ENCODE results near the gene TYK2.
"Not testable (repeated sequence)": the region's sequence is repeated elsewhere in the genome, so short reads cannot be mapped to it uniquely, and the experiment has no call there.

TYK2 gene

GRCh38 chr19:10407096-10407495 lies 26.7 kb upstream of the TYK2 start:
- no peak for DNase-seq

DNA sequence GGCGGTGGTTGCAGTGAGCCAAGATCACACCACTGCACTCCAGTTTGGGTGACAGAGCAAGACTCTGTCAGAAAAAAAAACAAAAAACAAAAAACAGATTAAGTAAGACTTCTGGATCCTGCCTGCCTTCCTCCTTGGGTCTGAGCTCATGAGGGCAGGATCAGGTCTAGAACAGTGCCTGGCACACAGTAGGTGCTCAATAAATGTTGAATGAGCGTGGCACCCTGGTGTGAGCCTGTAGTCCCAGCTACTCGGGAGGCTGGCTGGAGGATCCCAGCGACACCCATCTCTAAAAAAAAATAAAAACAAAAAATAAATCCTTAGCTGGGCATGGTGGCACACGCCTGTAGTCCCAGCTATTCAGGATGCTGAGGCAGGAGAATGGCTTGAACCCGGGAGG lies 25.8 kb upstream of the TYK2 start:
- no peak for DNase-seq

- peak in 1 of 4 experiments; percentile 19 for DNase-seq
Measured at GRCh38 chr19:10404888-10405820, 24.8 kb upstream of the TYK2 start.

DNA sequence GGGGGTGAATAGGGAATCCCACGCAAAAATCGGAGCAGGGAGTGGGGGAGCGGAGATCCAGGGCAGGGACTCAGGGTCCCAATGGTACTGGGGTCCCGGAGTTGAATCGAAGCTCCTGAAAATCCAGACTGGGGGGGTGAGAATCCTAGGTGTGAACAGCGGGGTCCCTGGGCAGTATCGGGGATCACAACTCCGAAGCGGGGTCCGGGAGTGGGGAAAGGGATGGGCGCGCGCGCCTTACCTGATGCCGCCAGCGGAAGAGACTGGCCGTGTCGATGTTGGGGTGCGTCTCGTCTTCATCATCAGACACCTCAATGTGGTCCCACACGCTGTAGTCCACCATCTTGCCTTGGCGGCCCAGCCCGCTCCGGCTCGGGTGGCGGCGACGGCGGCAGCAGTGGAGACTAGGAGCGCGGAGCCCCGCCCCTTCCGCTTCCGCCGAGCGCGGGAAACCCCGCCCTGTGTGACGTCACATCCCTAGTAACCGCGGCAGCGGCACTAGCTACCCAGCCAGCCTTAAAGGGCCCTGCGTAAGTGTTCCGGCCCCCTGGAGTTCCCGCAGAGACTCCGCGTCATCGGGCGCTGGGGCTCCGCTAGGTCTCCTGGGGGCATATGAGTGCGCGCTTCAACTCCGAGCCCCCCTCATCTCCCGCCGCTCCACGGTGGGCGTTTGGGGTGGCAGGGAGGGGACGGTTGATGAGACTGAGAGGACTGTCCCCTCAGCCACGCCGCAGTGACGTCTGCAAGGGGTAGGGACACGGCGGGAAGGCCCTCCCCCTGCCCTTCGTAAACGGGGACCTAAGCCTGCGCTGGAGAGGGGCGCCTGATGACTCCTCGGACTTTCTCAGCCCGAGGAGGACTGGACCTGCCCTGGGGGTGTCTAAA lies 23.0 kb upstream of the TYK2 start, which contains the start of gene CDC37:
Gene CDC37 (minus strand): TSS at position 406 of the 885 bp plus-strand sequence. CDS start 63 bp downstream, at position 343.
- peak; percentile 94 to 96 (median 94) for DNase-seq

DNA sequence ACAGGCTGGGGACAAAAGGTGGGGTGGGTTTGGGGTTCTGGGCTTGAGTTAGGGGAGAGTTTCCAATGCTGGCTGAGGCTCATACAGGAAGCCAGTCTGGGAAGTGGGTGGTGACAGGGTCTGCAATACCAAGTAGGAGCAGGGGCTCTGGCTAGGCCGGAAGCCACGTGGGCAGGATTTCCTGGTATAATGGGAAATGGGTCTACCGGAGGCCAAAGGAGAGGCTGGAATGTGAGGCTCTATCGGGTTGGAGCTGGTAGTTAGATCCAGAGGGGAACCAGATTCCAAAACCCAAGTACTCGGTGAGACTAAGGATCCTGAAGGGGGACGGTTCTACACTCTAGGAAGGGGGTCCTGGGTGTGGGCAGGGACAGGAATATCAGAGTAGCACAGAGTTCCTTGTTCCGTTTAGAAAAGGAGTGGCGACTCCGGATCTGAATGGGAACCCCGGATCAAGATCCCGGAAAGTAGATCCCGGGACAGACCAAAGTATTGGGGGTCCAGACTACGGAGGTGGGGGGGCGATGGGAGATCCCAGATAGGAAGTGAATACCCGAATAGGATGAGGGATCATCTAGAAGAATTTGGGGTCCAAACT lies 22.2 kb upstream of the TYK2 start:
- DNase-seq = no peak

DNA sequence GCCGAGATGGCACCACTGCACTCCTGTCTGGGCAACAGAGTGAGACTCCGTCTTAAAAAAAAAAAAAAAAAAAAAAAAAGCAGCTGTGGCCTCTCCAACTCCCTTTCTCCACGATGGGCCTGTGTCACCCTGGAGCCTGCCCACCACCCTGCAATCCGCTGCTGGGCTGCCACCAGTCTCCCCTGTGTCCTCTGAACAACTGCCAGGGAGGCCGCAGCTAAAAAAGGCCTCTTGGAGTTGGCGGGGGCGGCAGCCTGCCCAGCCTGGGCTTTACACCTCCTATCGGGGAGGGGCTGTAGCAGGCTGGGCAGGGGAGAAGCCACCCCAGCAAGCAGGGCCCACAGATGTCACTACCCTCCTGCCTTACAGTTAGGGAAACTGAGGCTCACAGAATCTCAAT lies 19.5 kb upstream of the TYK2 start:
- DNase-seq = no peak

DNA sequence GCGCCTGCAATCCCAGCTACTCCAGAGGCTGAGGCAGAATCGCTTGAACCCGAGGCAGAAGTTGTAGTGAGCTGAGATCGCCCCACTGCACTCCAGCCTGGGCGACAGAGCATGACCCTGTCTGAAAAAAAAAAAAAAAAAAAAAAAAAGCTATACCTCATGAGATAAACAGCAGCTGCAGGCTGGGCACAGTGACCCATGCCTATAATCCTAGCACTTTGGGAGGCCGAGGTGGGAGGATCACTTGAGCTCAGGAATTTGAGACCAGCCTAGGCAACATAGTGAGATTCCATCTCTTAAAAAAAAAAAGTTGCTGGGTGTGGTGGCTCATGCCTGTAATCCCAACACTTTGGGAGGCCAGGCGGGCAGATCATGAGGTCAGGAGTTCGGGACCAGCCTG lies 19.0 kb upstream of the TYK2 start:
- not testable (repeated sequence) for DNase-seq

GRCh38 chr19:10398819-10399218 lies 18.4 kb upstream of the TYK2 start:
- no peak for DNase-seq

DNA sequence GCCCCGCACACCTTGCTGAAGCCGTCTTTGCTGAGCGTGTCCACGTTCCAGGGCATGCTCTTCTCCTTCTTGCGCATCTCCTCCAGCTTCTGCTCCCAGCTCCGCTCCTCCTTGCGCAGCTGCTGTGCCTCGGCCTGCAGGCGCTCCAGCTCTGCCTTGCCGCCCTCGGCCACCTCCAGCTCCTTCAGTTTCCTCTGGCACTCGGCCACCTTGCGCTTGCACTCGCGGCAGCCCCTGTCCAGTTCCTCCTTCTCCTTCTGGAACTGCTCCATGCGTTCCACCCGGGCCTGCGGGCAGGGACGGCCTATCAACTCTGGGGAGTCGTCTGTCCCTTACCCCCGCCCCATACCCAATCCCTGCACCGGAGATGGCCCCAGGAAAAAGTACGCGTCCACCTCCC lies 15.5 kb upstream of the TYK2 start:
- no peak for DNase-seq

DNA sequence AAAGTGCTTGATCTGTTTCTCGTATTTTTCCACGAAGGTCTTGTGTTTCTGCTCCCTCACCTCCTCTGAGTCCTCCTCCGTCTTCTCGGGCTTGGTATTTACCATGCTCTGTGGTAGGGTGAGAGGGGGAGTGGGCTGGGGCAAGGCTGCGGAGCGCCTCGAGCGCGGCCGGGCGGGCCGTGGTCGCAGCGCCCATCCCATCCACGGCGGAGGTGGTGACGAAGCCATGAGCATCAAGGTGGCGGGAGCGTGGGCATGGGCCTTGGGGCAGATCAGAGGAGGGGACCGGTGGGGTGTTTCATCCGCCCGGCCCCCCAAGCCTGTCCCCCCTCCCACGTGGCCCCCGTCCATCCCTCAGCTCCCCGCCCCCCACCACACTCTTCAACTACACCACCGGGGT lies 15.1 kb upstream of the TYK2 start:
- no peak for DNase-seq

- DNase-seq = no peak
Measured at GRCh38 chr19:10395003-10395402, 14.6 kb upstream of the TYK2 start.

- DNase-seq = no peak
Measured at GRCh38 chr19:10393137-10393536, 12.8 kb upstream of the TYK2 start.

DNA sequence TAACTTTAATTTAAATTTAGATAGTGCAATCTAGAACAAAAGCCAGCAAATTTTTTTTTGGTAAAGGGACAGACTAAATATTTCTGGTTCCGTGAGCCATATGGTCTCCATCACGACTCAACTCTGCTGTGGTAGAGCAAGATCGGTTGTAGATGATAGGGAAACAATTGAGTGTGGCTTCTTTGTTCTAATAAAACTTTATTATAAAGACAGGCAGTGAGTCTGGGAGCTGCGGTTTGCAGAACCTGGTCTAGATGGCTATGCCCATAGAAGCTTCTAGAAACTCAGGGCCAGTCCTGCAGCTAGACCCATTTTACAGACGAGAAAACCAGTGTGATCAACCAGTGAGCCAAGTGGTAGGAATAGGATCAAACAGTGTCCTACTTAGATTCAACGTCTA lies 11.7 kb upstream of the TYK2 start:
- no peak for DNase-seq

GRCh38 chr19:10390652-10391286 lies 10.4 kb upstream of the TYK2 start:
- DNase-seq = peak; percentile 31 to 47 (median 38)

GRCh38 chr19:10389863-10390262 lies 9.5 kb upstream of the TYK2 start:
- peak in 1 of 4 experiments; percentile 15 for DNase-seq

DNA sequence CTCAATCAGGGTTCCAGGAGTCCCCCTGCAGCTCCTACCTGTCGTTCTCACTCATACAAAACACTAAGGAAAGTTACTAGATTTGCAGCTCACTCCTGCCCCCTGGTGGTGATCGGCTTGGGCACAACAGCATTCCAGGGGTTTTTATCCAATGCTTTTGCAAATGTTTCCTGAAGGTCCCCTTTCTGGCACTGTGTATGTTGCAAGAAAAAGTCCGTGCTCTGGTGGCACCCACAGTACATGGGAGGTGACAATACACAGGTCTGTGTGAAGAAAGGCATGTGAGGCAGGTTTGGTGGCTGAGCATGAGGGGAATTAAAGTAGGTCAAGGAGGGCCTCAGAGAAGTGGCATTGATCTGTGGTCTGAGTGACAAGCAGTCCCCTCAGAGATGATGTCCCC lies 8.6 kb upstream of the TYK2 start:
- peak; percentile 57 to 88 (median 72) for DNase-seq

DNA sequence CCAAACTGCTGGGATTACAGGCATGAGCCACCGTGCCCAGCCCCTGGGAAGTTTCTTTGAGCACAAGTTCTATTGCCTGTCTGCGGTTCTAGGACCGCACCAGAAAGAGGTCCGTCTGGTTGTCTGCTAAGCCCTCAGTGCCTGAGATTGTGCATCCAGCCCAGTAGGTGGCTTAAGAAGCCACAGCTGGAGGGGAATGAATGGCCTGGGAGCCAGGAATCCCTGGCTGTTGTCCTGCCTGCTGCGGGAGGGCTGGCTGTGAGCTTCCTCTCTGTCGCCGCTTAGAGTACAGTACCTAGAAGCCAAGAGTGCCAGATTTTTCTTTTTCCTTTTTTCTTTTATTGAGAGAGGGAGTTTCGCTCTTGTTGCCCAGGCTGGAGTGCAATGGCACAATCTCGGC lies 4.2 kb upstream of the TYK2 start:
- DNase-seq = no peak

DNA sequence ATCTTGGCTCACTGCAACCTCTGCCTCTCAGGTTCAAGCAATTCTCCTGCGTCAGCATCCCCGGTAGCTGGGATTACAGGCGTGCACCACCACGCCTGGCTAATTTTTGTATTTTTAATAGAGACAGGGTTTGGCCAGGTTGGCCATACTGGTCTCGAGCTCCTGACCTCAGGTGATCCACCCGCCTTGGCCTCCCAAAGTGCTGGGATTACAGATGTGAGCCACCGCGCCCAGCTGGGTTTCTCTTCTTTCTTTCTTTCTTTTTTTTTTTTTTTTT lies 2.8 kb upstream of the TYK2 start:
- DNase-seq = not testable (repeated sequence)

- no peak for DNase-seq
Measured at GRCh38 chr19:10379880-10380312, 476 bp downstream of the TYK2 start.

DNA sequence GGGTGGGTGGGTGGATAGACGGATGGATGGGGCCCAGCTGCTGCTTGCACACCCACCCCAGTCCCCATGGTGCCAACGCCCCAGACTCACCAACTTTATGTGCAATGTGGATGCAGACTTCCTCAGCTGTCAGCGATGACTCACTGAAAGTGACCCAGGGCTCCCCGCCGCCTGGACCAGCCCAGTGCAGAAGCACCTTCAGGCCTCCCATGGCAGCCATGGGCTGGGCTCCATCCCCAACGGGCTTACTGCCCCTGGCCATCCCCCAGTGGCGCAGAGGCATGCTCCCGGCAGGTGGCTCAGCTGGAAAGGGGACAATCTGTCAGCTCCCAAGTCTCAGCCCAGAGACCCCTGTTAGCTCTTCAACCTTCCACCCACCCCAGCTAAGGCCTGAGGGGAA lies 2.2 kb downstream of the TYK2 start:
- DNase-seq = no peak

GRCh38 chr19:10377140-10377640 lies 3.2 kb downstream of the TYK2 start:
- DNase-seq = not testable (repeated sequence)

- no peak for DNase-seq
Measured at GRCh38 chr19:10374931-10375330, 5.4 kb downstream of the TYK2 start.

- DNase-seq = no peak
Measured at GRCh38 chr19:10372690-10373089, 7.7 kb downstream of the TYK2 start.

All from activated CD4-positive, CD25-positive, alpha-beta regulatory T cell (primary cell).